PC-9 (cell line): ENCODE measurements around the gene SPHKAP.

ENCODE experiments used
- EZH2 ChIP-seq: fragments of 200-600 bp; sonication (generic); IDR thresholded peaks from 2 replicates; pipeline ENCODE4 v1.8.0; 2017; ENCODE audit warnings: antibody characterized with exemption, low read depth
- TF ChIP-seq, protein P1 (sequence below): fragments of 200-600 bp; sonication (generic); conservative IDR thresholded peaks from 2 replicates; pipeline ENCODE4 v1.6.1; 2017; ENCODE audit warnings: mixed run types, antibody characterized with exemption, mild to moderate bottlenecking, moderate library complexity

DNA sequence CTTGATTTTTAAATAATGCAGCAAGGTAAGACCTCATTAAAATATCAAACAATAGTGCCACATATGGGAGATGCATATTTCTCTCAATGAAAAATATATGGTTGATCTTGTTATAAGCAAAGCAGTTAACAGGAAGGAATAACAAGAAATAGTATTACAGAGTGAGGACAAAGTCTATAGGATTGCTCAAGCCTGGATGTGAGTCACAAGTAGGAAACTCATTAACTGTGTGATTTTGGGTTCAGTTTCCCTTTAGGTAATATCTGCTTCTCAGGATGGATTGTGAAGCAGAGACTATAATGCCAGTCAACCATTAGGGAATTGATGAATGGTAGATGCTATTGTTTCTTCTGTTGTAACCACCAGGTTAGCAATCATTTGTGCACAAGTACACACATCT is 42.9 kb upstream of the SPHKAP start:
- TF ChIP-seq, protein P1, sequence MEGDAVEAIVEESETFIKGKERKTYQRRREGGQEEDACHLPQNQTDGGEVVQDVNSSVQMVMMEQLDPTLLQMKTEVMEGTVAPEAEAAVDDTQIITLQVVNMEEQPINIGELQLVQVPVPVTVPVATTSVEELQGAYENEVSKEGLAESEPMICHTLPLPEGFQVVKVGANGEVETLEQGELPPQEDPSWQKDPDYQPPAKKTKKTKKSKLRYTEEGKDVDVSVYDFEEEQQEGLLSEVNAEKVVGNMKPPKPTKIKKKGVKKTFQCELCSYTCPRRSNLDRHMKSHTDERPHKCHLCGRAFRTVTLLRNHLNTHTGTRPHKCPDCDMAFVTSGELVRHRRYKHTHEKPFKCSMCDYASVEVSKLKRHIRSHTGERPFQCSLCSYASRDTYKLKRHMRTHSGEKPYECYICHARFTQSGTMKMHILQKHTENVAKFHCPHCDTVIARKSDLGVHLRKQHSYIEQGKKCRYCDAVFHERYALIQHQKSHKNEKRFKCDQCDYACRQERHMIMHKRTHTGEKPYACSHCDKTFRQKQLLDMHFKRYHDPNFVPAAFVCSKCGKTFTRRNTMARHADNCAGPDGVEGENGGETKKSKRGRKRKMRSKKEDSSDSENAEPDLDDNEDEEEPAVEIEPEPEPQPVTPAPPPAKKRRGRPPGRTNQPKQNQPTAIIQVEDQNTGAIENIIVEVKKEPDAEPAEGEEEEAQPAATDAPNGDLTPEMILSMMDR: no peak
- no peak for TF ChIP-seq EZH2
